GM19463 (cell line): ENCODE results near the gene LIMA1.
"Not testable (repeated sequence)": the region's sequence is repeated elsewhere in the genome, so short reads cannot be mapped to it uniquely, and the experiment has no call there.

Experiments
- ATAC-seq: cut with Tn5 transposase; IDR thresholded peaks from one replicate; pipeline ENCODE4 v1.9.1; 2021; ENCODE audit warnings: mild to moderate bottlenecking, moderate library complexity; ENCODE audit not compliant: unreplicated experiment

Gene LIMA1

GRCh38 chr12:50283229-50283923 is at the start of gene LIMA1:
Gene LIMA1 (minus strand): TSS chr12:50283520. CDS start chr12:50248751, 34,769 bp downstream.
- ATAC-seq = peak; percentile 96

- no peak for ATAC-seq
These were observed 48.4 kb upstream of the LIMA1 start for GRCh38 chr12:50331745-50332144.

GRCh38 chr12:50328664-50329063 is 45.3 kb upstream of the LIMA1 start:
- ATAC-seq = not testable (repeated sequence)

- no peak for ATAC-seq
These were observed 43.4 kb upstream of the LIMA1 start for GRCh38 chr12:50326590-50327284.

- ATAC-seq = no peak
These were observed 42.6 kb upstream of the LIMA1 start for GRCh38 chr12:50325890-50326391.

GRCh38 chr12:50324770-50325169 is 41.5 kb upstream of the LIMA1 start:
- ATAC-seq = not testable (repeated sequence)

- ATAC-seq = not testable (repeated sequence)
These were observed 40.8 kb upstream of the LIMA1 start for GRCh38 chr12:50324077-50324476.

- ATAC-seq = no peak
These were observed 38.9 kb upstream of the LIMA1 start for GRCh38 chr12:50322206-50322605.

- no peak for ATAC-seq
These were observed 33.9 kb upstream of the LIMA1 start for GRCh38 chr12:50317203-50317602.

- no peak for ATAC-seq
These were observed 32.5 kb upstream of the LIMA1 start for GRCh38 chr12:50315803-50316202.

- no peak for ATAC-seq
These were observed 31.5 kb upstream of the LIMA1 start for GRCh38 chr12:50314636-50315312.

GRCh38 chr12:50313971-50314370 is 30.7 kb upstream of the LIMA1 start:
- ATAC-seq = not testable (repeated sequence)

- ATAC-seq = no peak
These were observed 30.1 kb upstream of the LIMA1 start for GRCh38 chr12:50313256-50313931.

GRCh38 chr12:50311858-50312609 is 28.7 kb upstream of the LIMA1 start:
- ATAC-seq = not testable (repeated sequence)

- no peak for ATAC-seq
These were observed 26.6 kb upstream of the LIMA1 start for GRCh38 chr12:50309950-50310349.

GRCh38 chr12:50302686-50303085 is 19.4 kb upstream of the LIMA1 start:
- ATAC-seq = no peak

GRCh38 chr12:50297996-50298395 is 14.7 kb upstream of the LIMA1 start:
- ATAC-seq = no peak

GRCh38 chr12:50297027-50297426 is 13.7 kb upstream of the LIMA1 start:
- no peak for ATAC-seq

- ATAC-seq = no peak
These were observed 13.2 kb upstream of the LIMA1 start for GRCh38 chr12:50296554-50296953.

GRCh38 chr12:50291377-50291776 is 8.1 kb upstream of the LIMA1 start:
- ATAC-seq = no peak
